ENCODE results near the gene BTG4. TPM values are rescaled to one million over a fixed set of nuclear protein-coding genes. Genes with fewer than 3 reads are reported as not detected.

Gene BTG4
- total RNA-seq, 1 experiment from 2014 or later, result not detected

DNA sequence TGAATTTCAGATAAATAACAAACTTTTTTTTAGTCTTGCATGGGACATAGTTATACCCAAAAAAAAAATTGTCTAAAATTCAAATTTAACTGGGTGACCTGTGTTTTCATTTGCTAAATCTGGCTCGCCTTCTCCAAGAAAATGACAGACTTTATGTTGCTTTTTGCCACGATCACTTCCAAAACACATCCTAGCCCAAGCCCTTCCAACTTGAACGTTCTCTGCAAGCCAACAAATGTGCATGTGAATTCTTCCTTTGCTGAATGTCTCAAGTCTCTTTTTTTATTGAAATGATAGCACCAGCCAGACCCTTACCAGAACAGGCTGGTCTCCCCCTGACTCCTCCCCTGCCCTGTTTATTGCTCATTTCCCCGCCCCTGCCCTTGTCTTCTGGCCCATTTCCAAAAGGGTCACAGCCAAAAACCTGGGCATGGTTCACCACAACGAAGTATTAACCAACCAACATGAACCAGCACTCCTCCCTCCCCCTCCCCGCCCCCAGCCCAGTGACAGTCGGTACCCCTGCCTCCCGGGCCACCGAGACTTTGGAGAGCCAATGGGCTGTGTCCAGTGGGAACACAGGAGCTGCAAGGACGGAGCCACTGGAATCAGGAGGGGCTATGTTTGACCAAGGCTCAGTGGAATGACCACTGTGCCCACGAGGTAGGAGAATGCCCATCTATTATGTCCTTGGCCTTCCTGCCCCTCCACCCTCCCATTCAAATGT is 63.2 kb downstream of the BTG4 start (continued):
- TF ChIP-seq, protein P1, sequence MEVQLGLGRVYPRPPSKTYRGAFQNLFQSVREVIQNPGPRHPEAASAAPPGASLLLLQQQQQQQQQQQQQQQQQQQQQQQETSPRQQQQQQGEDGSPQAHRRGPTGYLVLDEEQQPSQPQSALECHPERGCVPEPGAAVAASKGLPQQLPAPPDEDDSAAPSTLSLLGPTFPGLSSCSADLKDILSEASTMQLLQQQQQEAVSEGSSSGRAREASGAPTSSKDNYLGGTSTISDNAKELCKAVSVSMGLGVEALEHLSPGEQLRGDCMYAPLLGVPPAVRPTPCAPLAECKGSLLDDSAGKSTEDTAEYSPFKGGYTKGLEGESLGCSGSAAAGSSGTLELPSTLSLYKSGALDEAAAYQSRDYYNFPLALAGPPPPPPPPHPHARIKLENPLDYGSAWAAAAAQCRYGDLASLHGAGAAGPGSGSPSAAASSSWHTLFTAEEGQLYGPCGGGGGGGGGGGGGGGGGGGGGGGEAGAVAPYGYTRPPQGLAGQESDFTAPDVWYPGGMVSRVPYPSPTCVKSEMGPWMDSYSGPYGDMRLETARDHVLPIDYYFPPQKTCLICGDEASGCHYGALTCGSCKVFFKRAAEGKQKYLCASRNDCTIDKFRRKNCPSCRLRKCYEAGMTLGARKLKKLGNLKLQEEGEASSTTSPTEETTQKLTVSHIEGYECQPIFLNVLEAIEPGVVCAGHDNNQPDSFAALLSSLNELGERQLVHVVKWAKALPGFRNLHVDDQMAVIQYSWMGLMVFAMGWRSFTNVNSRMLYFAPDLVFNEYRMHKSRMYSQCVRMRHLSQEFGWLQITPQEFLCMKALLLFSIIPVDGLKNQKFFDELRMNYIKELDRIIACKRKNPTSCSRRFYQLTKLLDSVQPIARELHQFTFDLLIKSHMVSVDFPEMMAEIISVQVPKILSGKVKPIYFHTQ (CRISPR knock-in tag; IDR thresholded peaks at IDR 0.05), result no peak
- TF ChIP-seq, protein P2, sequence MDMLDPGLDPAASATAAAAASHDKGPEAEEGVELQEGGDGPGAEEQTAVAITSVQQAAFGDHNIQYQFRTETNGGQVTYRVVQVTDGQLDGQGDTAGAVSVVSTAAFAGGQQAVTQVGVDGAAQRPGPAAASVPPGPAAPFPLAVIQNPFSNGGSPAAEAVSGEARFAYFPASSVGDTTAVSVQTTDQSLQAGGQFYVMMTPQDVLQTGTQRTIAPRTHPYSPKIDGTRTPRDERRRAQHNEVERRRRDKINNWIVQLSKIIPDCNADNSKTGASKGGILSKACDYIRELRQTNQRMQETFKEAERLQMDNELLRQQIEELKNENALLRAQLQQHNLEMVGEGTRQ (CRISPR knock-in tag; IDR thresholded peaks at IDR 0.05), result no peak
- no peak for TF ChIP-seq ESRRA (CRISPR knock-in tag; IDR thresholded peaks at IDR 0.05; ENCODE audit: borderline replicate concordance)
- TF ChIP-seq ZNF423 (CRISPR knock-in tag; IDR thresholded peaks at IDR 0.05), result no peak
- TF ChIP-seq ZBTB21 (CRISPR knock-in tag; IDR thresholded peaks at IDR 0.05; ENCODE audit: borderline replicate concordance), result no peak

DNA sequence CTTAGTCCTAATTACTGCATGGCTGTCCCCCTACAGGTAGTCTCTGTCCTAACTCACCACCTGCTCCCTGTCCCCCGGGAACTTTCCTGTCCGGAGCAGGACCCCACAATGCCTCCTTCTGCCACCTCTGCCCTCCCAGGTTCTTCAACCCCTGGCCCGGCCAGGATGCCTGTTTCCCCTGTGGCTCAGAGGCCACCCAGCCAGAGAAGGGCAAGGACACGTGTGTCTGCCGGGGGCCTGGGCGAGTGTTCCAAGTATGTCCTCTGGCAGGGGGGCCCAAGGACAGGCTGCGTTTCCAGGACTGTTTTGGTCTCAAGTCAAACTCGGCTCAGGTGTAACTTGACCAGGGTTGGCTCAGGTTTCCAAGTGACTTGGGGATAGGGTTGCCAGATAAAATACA is 63.8 kb downstream of the BTG4 start:
- H3K4me3 Mint-ChIP-seq, result no peak overlapping the region
- TF ChIP-seq, protein P3, sequence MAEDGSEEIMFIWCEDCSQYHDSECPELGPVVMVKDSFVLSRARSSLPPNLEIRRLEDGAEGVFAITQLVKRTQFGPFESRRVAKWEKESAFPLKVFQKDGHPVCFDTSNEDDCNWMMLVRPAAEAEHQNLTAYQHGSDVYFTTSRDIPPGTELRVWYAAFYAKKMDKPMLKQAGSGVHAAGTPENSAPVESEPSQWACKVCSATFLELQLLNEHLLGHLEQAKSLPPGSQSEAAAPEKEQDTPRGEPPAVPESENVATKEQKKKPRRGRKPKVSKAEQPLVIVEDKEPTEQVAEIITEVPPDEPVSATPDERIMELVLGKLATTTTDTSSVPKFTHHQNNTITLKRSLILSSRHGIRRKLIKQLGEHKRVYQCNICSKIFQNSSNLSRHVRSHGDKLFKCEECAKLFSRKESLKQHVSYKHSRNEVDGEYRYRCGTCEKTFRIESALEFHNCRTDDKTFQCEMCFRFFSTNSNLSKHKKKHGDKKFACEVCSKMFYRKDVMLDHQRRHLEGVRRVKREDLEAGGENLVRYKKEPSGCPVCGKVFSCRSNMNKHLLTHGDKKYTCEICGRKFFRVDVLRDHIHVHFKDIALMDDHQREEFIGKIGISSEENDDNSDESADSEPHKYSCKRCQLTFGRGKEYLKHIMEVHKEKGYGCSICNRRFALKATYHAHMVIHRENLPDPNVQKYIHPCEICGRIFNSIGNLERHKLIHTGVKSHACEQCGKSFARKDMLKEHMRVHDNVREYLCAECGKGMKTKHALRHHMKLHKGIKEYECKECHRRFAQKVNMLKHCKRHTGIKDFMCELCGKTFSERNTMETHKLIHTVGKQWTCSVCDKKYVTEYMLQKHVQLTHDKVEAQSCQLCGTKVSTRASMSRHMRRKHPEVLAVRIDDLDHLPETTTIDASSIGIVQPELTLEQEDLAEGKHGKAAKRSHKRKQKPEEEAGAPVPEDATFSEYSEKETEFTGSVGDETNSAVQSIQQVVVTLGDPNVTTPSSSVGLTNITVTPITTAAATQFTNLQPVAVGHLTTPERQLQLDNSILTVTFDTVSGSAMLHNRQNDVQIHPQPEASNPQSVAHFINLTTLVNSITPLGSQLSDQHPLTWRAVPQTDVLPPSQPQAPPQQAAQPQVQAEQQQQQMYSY (CRISPR knock-in tag; IDR thresholded peaks at IDR 0.05), result no peak
- TF ChIP-seq, protein P4, sequence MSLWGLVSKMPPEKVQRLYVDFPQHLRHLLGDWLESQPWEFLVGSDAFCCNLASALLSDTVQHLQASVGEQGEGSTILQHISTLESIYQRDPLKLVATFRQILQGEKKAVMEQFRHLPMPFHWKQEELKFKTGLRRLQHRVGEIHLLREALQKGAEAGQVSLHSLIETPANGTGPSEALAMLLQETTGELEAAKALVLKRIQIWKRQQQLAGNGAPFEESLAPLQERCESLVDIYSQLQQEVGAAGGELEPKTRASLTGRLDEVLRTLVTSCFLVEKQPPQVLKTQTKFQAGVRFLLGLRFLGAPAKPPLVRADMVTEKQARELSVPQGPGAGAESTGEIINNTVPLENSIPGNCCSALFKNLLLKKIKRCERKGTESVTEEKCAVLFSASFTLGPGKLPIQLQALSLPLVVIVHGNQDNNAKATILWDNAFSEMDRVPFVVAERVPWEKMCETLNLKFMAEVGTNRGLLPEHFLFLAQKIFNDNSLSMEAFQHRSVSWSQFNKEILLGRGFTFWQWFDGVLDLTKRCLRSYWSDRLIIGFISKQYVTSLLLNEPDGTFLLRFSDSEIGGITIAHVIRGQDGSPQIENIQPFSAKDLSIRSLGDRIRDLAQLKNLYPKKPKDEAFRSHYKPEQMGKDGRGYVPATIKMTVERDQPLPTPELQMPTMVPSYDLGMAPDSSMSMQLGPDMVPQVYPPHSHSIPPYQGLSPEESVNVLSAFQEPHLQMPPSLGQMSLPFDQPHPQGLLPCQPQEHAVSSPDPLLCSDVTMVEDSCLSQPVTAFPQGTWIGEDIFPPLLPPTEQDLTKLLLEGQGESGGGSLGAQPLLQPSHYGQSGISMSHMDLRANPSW (CRISPR knock-in tag; conservative IDR thresholded peaks at IDR 0.05; ENCODE audit: low read depth), result no peak
- TF ChIP-seq ZNF416 (CRISPR knock-in tag; IDR thresholded peaks at IDR 0.05) (no peak), MXD4 (CRISPR knock-in tag; IDR thresholded peaks at IDR 0.05; ENCODE audit: borderline replicate concordance) (no peak), SOX15 (CRISPR knock-in tag; IDR thresholded peaks at IDR 0.05) (no peak)
- TF ChIP-seq, protein P5, sequence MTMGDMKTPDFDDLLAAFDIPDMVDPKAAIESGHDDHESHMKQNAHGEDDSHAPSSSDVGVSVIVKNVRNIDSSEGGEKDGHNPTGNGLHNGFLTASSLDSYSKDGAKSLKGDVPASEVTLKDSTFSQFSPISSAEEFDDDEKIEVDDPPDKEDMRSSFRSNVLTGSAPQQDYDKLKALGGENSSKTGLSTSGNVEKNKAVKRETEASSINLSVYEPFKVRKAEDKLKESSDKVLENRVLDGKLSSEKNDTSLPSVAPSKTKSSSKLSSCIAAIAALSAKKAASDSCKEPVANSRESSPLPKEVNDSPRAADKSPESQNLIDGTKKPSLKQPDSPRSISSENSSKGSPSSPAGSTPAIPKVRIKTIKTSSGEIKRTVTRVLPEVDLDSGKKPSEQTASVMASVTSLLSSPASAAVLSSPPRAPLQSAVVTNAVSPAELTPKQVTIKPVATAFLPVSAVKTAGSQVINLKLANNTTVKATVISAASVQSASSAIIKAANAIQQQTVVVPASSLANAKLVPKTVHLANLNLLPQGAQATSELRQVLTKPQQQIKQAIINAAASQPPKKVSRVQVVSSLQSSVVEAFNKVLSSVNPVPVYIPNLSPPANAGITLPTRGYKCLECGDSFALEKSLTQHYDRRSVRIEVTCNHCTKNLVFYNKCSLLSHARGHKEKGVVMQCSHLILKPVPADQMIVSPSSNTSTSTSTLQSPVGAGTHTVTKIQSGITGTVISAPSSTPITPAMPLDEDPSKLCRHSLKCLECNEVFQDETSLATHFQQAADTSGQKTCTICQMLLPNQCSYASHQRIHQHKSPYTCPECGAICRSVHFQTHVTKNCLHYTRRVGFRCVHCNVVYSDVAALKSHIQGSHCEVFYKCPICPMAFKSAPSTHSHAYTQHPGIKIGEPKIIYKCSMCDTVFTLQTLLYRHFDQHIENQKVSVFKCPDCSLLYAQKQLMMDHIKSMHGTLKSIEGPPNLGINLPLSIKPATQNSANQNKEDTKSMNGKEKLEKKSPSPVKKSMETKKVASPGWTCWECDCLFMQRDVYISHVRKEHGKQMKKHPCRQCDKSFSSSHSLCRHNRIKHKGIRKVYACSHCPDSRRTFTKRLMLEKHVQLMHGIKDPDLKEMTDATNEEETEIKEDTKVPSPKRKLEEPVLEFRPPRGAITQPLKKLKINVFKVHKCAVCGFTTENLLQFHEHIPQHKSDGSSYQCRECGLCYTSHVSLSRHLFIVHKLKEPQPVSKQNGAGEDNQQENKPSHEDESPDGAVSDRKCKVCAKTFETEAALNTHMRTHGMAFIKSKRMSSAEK (CRISPR knock-in tag; IDR thresholded peaks at IDR 0.05; ENCODE audit: borderline replicate concordance), result no peak
- DNase-seq (ENCODE audit: low spot score) (no peak), ATAC-seq (peak; percentile 23)
- ChIA-PET POLR2A (no interaction called here), CTCF (interaction anchor here (1.1 to 3.2 kb wide), 2 partner anchors 10 to 21 kb away, joined by 4 to 22 read pairs; no protein-coding TSS in a partner anchor)
- peaks cover 22% of the 10 kb centered on the region for H3K4me1 Mint-ChIP-seq
- no peaks in the 10 kb centered on the region for H3K9me3 Mint-ChIP-seq
- no peaks in the 10 kb centered on the region for H3K27me3 Mint-ChIP-seq (ENCODE audit: low read depth)
- no peak overlapping the region for H3K27ac Mint-ChIP-seq
- no peaks in the 10 kb centered on the region for H3K36me3 Mint-ChIP-seq
